Heart right ventricle (tissue), 16 donors: Measurements from ENCODE around the gene NUDT8. TPM values are rescaled to one million over a fixed set of nuclear protein-coding genes. Genes with fewer than 3 reads are reported as not detected.

Experiments used
- ATAC-seq, 8 donors: fragments of 200-7000 bp; cut with Tn5 transposase; one replicate each; pipeline ENCODE4 v1.9.1; 2020; ENCODE audit warnings: mild to moderate bottlenecking in 8 of 8, moderate library complexity in 8 of 8, moderate number of reproducible peaks in 1 of 8
- DNase-seq, 2 donors: peaks; one replicate each; pipeline ENCODE4 v3.0.0-alpha.2; 2020
- H3K27ac ChIP-seq, 10 donors: fragments of 200-600 bp; sonication (generic) in 2 of 10; one replicate each; pipeline versions ENCODE4 v1.5.0 to v1.8.0; 2020 to 2022; ENCODE audit warnings: mild to moderate bottlenecking in 3 of 10
- H3K27me3 ChIP-seq, 7 donors: fragments of 200-600 bp; one replicate each; pipeline ENCODE4 v1.8.0; 2021 to 2022; ENCODE audit warnings: mild to moderate bottlenecking in 2 of 7
- H3K36me3 ChIP-seq, 9 donors: fragments of 200-600 bp; sonication (generic) in 1 of 9; one replicate each; pipeline versions ENCODE4 v1.5.0 to v1.8.0; 2020 to 2022; ENCODE audit warnings: mild to moderate bottlenecking in 2 of 9
- H3K4me1 ChIP-seq, 9 donors: fragments of 200-600 bp; sonication (generic) in 1 of 9; one replicate each; pipeline versions ENCODE4 v1.5.0 to v1.8.0; 2020 to 2022; ENCODE audit warnings: mild to moderate bottlenecking in 4 of 9
- H3K4me3 ChIP-seq, 10 donors: fragments of 200-600 bp; sonication (generic) in 2 of 10; one replicate each; pipeline versions ENCODE4 v1.5.0 to v1.8.0; 2020 to 2022; ENCODE audit warnings: mild to moderate bottlenecking in 7 of 10, moderate library complexity in 2 of 10
- H3K9me3 ChIP-seq, 11 donors: fragments of 200-600 bp in 10 of 11; sonication (generic) in 2 of 11; one replicate each; pipeline versions ENCODE4 v1.5.0 to v1.8.0; 2013 to 2022; ENCODE audit warnings: mild to moderate bottlenecking in 2 of 11, control low read depth in 1 of 11, moderate library complexity in 1 of 11
- WGBS, 2 donors: extraction: QIAGEN DNeasy Blood & Tissue Kit; methylation state at CpG; one replicate each; pipeline ENCODE4 v1.1.7; 2013; ENCODE audit warnings: inconsistent platforms in 1 of 2; 5-methylcytosine and 5-hydroxymethylcytosine counted together
- intact Hi-C, 10 donors: fragments of 100-400 bp; cut with DNase I; formaldehyde crosslinking; loops; one replicate each; pipeline versions ENCODE4 v1.11.1 to v1.14.2; 2022
- polyA plus RNA-seq, 2 donors: library from polyadenylated mRNA; stranded (reverse); fragments of 200-250 nt; gene quantifications; one replicate each; pipeline ENCODE4 v1.2.3, GENCODE V29; 2013
- total RNA-seq, 10 donors: library from RNA; stranded (reverse); fragmentation: NEBNext Ultra II Directional in 3 of 10; extraction: Animal tissue kit (Norgen Biotek cat#: 25700) in 3 of 10; gene quantifications; one replicate each; pipeline versions ENCODE4 v1.2.1 to v1.2.4, GENCODE V29; 2021 to 2023
- TF ChIP-seq, protein P1 (sequence below), 9 donors: fragments of 200-600 bp; sonication (generic) in 2 of 9; IDR thresholded peaks; one replicate each; pipeline versions ENCODE4 v1.5.0 to v1.8.0; 2021 to 2022; ENCODE audit warnings: antibody characterized with exemption in 9 of 9, mild to moderate bottlenecking in 5 of 9, moderate library complexity in 1 of 9
- donor health status: Arrhythmogenic right ventricular cardiomyopathy.
- donor health status: ischemic (EF 13 %, LVEDD 7.1; RV severe dilation, severe dysfunction).
- donor health status: healthy with polysubstance abuse.
- donor health status: DM: no; HTN: yes; CAD: no.
- donor health status: DM: no; HTN: no; CAD: no.
- donor health status: ischemic (EF 25% LVEDD 6.9; RV normal size, moderate dysfunction).
- donor health status: ischemic (EF 25% LVEDD 5.7; RV mildly dilated, moderate dysfunction).
- donor health status: healthy.
- donor health status: DM: yes; HTN: yes; CAD: no.
- donor health status: Ischemic cardiomyopathy.
- donor health status: ischemic (EF 35%, LVEDD 5.7; RV mildly dilated, moderate dysfunction).
- donor health status: nonischemic (EF 11% LVEDD 7.7; RV severe dilation, severe dysfunction).
- donor health status: DM: yes; HTN: yes; CAD: no.
- donor health status: PGD.
- donor health status: ischemic (EF 29% LVEDD 5.4; RV normal size, mild dysfunction).
- donor health status: nonischemic (EF 23%, LVEDD 6.1; RV moderate dilation, normal function).

The NUDT8 gene
- total and polyA plus RNA-seq, 12 donors = 40.5 to 107 (median 51.7) TPM

DNA sequence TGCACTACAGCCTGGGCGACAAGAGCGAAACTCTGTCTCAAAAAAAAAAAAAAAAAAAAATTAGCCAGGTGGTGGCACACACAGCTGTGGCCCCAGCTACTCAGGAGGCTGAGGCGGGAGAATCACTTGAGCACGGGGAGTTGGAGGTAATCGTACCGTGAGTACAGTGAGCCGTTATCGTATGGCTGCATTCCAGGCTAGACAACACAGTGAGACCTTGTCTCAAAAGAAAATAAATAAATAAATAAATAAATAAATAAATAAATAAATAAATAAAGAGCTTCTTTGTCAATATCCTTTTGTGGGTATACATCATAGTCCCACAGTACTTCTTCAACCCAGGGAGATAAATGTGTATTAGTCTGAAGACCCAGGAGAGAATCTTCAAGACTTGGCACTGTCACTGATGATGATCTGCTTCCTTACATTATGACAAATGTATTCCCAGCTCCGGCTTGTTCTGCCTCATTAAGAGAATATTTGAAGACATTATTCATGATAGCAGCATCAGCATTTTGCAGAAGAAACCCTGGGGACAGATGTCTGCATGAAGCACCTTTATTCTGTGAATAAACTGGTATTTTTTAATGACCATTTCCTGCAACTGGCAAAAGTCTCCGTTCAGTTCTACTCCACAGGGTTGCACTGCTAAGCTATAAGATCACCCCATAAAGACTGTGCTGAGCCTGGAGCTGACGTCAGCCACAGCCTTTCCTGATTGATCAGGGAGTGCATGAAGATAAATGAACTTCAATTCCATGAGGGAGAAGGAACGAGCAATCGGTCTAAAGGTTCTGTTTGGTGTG, 22.4 kb upstream of the NUDT8 start:
- no peak overlapping the region for H3K4me3 ChIP-seq
- H3K27ac ChIP-seq = no peak overlapping the region
- intact Hi-C loops = loop anchor here in 2 of 10 donors (10.0 kb wide), 1 partner anchor 77 kb away; no protein-coding TSS in a partner anchor
- peaks cover 0 to 25% (median 20%) of the 10 kb centered on the region in 7 donors for H3K27me3 ChIP-seq
- peaks cover 0 to 27% (median 0%) of the 10 kb centered on the region in 9 donors for H3K4me1 ChIP-seq
- no peak for DNase-seq
- no peak for ATAC-seq
- H3K36me3 ChIP-seq = no peaks in the 10 kb centered on the region
- TF ChIP-seq, protein P1, sequence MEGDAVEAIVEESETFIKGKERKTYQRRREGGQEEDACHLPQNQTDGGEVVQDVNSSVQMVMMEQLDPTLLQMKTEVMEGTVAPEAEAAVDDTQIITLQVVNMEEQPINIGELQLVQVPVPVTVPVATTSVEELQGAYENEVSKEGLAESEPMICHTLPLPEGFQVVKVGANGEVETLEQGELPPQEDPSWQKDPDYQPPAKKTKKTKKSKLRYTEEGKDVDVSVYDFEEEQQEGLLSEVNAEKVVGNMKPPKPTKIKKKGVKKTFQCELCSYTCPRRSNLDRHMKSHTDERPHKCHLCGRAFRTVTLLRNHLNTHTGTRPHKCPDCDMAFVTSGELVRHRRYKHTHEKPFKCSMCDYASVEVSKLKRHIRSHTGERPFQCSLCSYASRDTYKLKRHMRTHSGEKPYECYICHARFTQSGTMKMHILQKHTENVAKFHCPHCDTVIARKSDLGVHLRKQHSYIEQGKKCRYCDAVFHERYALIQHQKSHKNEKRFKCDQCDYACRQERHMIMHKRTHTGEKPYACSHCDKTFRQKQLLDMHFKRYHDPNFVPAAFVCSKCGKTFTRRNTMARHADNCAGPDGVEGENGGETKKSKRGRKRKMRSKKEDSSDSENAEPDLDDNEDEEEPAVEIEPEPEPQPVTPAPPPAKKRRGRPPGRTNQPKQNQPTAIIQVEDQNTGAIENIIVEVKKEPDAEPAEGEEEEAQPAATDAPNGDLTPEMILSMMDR (IDR thresholded peaks at IDR 0.05) = no peak
- H3K9me3 ChIP-seq = peaks cover 0 to 11% (median 0%) of the 10 kb centered on the region in 11 donors
- WGBS, 2 donors = 56 to 58% methylated on average over 13 of the region's 13 CpGs

DNA sequence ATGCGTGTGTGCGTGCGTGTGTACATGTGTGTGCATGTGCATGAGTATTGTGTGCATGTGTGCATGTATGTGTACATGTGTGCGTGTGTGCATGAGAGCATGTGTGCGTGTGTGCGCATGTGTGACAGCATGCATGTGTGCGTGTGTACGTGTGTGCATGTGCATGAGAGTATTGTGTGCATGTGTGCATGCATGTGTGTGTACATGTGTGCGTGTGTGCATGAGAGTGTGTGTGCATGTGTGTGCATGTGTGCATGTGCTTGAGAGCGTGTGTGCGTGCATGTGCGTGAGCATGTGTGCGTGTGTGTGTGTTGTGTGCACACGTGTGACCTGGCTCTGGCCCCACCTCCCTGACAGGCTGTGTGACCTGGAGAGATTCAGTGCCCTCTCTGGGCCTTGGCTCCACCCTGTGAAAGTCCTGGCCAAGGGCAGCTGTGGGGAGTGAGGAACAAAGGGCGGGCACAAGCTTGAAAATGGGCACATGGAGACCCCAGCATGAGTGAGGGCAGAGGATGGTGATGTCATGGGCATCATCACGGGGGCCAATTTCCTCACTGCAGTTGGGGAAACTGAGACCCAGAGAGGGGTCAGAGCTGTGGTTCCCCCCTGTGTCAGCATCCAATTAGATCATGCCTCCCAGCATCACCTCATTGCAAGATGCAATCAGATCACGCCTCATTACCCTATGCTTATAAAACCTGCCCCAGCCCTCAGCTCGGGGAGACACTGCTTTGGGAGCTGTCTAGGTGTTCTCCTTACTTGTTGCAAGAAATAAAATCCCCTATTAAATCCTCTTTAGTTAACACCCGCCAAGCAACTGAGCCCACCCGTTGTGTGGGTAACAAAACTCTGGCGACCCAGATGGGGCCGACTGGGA, 20.1 kb upstream of the NUDT8 start:
- DNase-seq (no peak), ATAC-seq (no peak)
- Histone ChIP-seq H3K4me1 (peaks cover 0 to 36% (median 0%) of the 10 kb centered on the region in 9 donors), H3K9me3 (no peaks in the 10 kb centered on the region), H3K36me3 (no peaks in the 10 kb centered on the region), H3K4me3 (peak overlapping the region in 3 of 10 donors; percentile 33 to 49 (median 36)), H3K27ac (peak overlapping the region in 1 of 10 donors; percentile 77), H3K27me3 (peaks cover 0 to 36% (median 20%) of the 10 kb centered on the region in 7 donors)
- intact Hi-C loops = loop anchor here in 3 of 10 donors (10.0 kb wide), 2 partner anchors 75 to 145 kb away; no protein-coding TSS in a partner anchor
- 88 to 92% methylated on average over 22 of the region's 22 CpGs for WGBS, 2 donors
- TF ChIP-seq, protein P1 (IDR thresholded peaks at IDR 0.05) = no peak

DNA sequence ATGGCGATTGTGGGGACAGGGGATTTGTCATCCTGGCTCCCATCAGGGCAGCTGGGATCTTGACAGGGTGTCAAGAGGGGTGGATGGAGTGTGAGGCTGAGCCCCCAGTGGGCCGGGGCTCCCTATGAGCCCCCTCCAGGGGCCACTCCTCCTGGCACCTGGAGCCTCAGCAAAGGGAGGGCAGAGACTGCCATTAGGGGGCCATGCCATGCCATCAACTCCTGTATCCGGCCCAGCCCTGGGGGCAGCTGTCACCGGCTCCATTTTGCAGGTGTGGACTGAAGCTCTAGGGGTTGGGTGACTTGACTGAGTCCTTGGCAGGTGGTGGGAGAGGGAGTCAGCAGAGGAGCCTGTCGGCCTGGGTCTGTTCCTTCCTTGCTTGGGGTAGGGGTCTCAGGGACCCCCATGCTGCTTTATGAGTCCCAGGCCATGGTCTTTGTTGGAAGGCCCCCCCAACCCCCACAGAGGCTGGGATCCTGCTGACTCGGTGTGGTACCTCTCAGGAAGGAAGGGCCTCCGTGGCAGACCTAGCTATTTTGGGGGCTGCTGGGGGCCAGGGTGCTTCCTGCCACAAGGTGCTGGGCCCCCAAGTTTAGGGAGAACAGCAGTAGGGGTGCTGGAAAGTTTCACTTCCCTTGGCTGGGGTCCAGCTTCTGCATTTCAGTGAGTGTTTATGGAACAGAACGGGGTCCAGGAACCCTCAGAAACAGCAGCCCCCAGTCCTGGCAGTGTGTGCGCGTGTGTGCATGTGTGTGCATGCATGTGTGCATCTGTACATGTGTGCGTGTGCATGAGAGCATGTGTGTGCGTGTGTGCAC, 19.3 kb upstream of the NUDT8 start:
- DNase-seq (no peak), ATAC-seq (no peak)
- Histone ChIP-seq H3K9me3 (peaks cover 0 to 2% (median 0%) of the 10 kb centered on the region in 11 donors), H3K4me1 (peaks cover 0 to 36% (median 0%) of the 10 kb centered on the region in 9 donors), H3K4me3 (no peak overlapping the region), H3K27me3 (peaks cover 0 to 36% (median 20%) of the 10 kb centered on the region in 7 donors), H3K27ac (no peak overlapping the region), H3K36me3 (no peaks in the 10 kb centered on the region)
- WGBS, 2 donors = 69 to 76% methylated on average over 12 of the region's 12 CpGs
- TF ChIP-seq, protein P1 (IDR thresholded peaks at IDR 0.05) = no peak
- intact Hi-C loops = loop anchor here in 1 of 10 donors (10.0 kb wide), 1 partner anchor 146 kb away; no protein-coding TSS in a partner anchor
